ENCODE results near the gene CFHR5.
"Not testable (repeated sequence)": the region's sequence is repeated elsewhere in the genome, so short reads cannot be mapped to it uniquely, and the experiment has no call there.

Gene CFHR5

DNA sequence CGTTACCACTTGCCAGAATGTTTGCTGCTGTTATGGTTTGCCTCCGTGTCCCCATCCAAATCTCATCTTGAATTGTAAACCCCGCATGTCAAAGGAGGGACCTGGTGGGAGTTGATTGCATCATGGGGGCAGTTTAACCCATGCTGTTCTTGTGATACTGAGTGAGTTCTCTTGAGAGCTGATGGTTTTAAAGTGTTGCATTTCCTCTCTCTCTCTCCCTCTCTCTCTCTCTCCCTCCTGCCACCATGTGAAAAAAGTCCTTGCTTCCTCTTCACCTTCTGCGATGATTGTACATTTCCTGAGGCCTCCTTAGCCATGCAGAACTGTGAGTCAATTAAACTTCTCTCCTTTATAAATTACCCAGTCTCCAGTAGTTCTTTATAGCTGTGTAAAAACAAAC, 44.4 kb downstream of the CFHR5 start:
- TF ChIP-seq, protein P1, sequence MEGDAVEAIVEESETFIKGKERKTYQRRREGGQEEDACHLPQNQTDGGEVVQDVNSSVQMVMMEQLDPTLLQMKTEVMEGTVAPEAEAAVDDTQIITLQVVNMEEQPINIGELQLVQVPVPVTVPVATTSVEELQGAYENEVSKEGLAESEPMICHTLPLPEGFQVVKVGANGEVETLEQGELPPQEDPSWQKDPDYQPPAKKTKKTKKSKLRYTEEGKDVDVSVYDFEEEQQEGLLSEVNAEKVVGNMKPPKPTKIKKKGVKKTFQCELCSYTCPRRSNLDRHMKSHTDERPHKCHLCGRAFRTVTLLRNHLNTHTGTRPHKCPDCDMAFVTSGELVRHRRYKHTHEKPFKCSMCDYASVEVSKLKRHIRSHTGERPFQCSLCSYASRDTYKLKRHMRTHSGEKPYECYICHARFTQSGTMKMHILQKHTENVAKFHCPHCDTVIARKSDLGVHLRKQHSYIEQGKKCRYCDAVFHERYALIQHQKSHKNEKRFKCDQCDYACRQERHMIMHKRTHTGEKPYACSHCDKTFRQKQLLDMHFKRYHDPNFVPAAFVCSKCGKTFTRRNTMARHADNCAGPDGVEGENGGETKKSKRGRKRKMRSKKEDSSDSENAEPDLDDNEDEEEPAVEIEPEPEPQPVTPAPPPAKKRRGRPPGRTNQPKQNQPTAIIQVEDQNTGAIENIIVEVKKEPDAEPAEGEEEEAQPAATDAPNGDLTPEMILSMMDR (IDR thresholded peaks at IDR 0.05; ENCODE audit: extremely low read depth, insufficient read depth, missing control alignments): no peak
- DNase-seq (ENCODE audit: low spot score): no peak
- in situ Hi-C loops (cut with MboI; ENCODE audit: low pct_unique_long_range_greater_than_20kb, low sequenced_read_pairs, unreplicated experiment): no loop called here

DNA sequence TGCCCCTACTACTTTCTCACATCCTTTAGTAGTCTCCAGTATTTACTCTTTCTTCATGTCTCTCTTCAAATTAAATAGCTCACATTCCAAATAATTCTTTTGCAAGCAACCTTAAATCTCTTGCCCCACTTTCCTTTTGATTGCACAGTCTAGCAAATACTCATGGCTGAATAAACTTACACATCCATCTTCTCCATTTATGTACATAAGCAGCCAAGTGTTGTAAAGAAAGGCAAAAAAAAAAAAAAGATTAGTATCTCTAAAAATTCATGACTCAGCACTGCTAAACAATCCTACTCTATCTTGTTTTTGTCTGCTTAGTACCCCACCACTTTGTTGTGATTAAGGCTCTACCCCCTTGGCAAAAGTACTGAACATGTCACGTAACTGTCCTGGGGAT, 47.1 kb downstream of the CFHR5 start:
- in situ Hi-C loops (cut with MboI; ENCODE audit: low pct_unique_long_range_greater_than_20kb, low sequenced_read_pairs, unreplicated experiment): no loop called here
- DNase-seq (ENCODE audit: low spot score): no peak
- TF ChIP-seq, protein P1 (IDR thresholded peaks at IDR 0.05; ENCODE audit: extremely low read depth, insufficient read depth, missing control alignments): no peak

DNA sequence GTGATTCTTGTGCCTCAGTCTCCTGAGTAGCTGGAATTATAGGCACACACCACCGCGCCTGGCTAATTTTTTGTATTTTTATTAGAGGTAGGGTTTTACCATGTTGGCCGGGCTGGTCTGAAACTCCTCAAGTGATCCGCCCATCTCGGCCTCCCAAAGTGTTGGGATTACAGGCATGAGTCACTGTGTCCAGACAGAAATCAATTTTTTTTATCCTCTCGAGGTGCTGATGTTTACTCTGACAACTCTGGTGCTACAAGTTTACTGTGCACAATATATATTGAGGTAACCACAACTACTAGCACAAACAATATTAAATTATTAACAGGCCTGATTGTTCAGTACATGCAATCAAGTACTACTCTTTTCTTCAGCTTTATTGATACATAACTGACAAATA, 50.0 kb downstream of the CFHR5 start:
- in situ Hi-C loops (cut with MboI; ENCODE audit: low pct_unique_long_range_greater_than_20kb, low sequenced_read_pairs, unreplicated experiment): no loop called here
- no peak for DNase-seq (ENCODE audit: low spot score)
- TF ChIP-seq, protein P1 (IDR thresholded peaks at IDR 0.05; ENCODE audit: extremely low read depth, insufficient read depth, missing control alignments): no peak

DNA sequence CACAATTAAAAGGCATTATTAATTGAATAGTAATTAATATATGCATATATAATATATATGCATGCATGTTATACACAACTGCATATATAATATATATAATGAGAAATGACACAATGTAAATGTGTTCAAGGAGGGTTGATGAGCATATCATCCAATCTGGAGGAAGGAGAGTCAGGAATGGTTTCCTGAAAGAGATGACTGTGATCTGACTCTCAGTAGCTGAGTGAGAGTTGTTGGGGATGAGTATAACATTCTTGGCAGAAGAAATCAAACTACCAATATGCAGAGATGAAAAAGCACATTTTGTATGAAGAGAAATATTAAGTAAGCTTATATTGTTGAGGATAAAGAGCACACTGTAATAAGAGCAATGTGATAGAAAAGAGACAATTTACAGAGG, 52.4 kb downstream of the CFHR5 start:
- in situ Hi-C loops (cut with MboI; ENCODE audit: low pct_unique_long_range_greater_than_20kb, low sequenced_read_pairs, unreplicated experiment): no loop called here
- TF ChIP-seq, protein P1 (IDR thresholded peaks at IDR 0.05; ENCODE audit: extremely low read depth, insufficient read depth, missing control alignments): no peak
- no peak for DNase-seq (ENCODE audit: low spot score)

DNA sequence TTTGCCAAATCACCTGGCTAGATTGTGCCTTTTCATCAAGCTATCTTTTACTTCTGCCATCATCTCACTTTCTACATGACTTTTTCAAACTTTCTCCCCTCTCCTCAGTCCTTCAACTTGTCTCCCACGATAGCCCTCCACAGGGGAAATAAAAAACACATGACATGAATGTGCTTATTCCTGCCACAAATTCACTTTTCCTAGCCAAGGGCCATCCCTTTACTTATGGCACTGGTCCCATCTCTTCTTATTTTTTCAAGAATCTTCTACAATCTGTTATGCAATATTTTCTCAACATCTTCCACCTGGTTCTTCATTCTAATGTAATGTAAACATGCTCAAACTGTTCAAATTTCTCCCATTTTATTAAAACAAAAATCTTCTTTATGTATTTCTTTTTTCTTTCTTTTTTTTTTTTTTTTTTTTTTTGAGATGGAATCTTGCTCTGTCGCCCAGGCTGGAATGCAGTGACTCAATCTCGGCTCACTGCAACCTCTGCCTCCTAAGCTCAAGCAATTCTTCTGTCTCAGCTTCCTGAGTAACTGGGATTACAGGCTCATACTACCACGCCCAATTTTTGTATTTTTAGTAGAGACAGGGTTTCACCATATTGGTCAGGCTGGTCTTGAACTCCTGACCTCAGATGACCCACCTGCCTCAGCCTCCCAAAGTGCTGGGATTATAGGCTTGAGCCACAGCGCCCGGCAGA, 57.4 kb downstream of the CFHR5 start:
- DNase-seq (ENCODE audit: low spot score); in situ Hi-C loops (cut with MboI; ENCODE audit: low pct_unique_long_range_greater_than_20kb, low sequenced_read_pairs, unreplicated experiment): not testable (repeated sequence)

DNA sequence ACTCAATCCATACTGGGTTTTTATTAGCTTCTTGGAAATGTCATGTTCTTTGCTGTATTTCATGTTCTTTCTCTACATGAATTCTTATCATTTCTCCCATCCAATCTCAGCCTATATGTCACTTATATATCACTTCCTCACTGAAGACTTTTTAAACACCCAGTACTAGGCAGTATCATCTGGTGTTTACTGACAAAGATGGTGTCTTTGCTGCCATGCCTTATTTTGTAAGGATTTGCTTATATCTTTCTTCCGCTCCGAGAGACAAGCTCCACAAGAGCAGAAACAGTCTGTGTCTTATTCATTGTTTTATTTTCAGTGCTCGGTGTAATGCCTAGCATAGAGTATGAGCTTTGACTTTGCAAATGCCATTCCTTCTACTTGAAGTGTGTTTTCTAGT, 59.5 kb downstream of the CFHR5 start:
- in situ Hi-C loops (cut with MboI; ENCODE audit: low pct_unique_long_range_greater_than_20kb, low sequenced_read_pairs, unreplicated experiment): no loop called here
- TF ChIP-seq, protein P1 (IDR thresholded peaks at IDR 0.05; ENCODE audit: extremely low read depth, insufficient read depth, missing control alignments): no peak
- no peak for DNase-seq (ENCODE audit: low spot score)

DNA sequence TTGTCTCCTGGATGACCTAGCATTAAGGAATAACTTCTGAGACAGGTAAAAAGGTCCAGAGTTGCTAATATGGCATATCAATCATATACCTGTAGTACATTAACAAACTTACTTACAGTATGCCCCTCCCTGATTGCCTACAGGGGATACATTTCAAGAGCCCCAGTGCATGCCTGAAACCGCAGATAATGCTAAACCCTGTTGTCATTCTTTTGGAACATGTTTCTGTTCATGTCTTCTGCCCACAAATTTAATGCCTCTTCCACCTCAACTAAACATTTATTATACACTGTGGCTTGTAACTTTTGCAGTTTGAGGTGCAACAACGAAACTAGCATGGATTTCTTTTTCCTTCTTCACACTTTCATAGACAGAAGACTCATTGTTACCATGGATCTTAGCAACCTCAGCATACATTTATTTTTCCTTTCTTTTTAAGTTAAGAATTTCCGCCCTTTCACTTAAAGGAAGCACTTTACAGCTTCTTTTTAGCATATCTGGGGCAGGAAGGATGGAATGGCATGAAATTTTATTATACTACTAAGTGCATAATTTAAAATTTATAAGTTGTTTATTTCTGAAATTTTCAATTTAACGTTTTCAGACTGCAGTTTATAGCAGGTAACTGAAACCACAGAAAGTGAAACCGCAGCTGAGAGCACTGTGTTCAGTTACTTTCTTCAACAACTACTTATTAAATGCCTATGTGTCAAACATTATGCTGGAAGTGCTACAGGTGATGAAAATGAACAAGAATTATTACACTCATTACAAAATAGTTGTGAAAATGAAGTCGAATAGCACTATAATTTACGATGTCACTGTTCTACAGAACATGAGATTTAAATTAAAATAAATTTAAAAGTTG, 64.4 kb downstream of the CFHR5 start:
- no peak for DNase-seq (ENCODE audit: low spot score)
- TF ChIP-seq, protein P1 (IDR thresholded peaks at IDR 0.05; ENCODE audit: extremely low read depth, insufficient read depth, missing control alignments): no peak
- in situ Hi-C loops (cut with MboI; ENCODE audit: low pct_unique_long_range_greater_than_20kb, low sequenced_read_pairs, unreplicated experiment): no loop called here
